Activated naive CD4-positive, alpha-beta T cell treated with anti-CD3 and anti-CD28 coated beads, Interleukin-2, amount 50 U/mL, for 72 hours (primary cell): ENCODE measurements around the gene SPATA2. TPM values are rescaled to one million over a fixed set of nuclear protein-coding genes. Genes with fewer than 3 reads are reported as not detected.

ENCODE experiments used
- ATAC-seq, 2 donors: fragments of 150-1000 bp; cut with Tn5 transposase; 2 replicates each; pipeline ENCODE4 v1.10.0; 2021; ENCODE audit warnings: mild to moderate bottlenecking in 2 of 2, moderate library complexity in 2 of 2
- DNase-seq, 2 donors: peaks; one replicate each; pipeline ENCODE4 v3.0.0; 2021 to 2022; ENCODE audit warnings: low spot score in 2 of 2
- H3K27ac Mint-ChIP-seq, 2 donors: one replicate each; pipeline ENCODE4 v1.8.0; 2022; ENCODE audit warnings: mild to moderate bottlenecking in 2 of 2, mixed read lengths in 2 of 2
- H3K36me3 Mint-ChIP-seq, 2 donors: one replicate each; pipeline ENCODE4 v1.8.0; 2022; ENCODE audit warnings: mixed read lengths in 2 of 2
- H3K9me3 Mint-ChIP-seq, 2 donors: one replicate each; pipeline ENCODE4 v1.8.0; 2022; ENCODE audit warnings: mixed read lengths in 2 of 2
- total RNA-seq, 2 donors: library from RNA; stranded (reverse); gene quantifications; one replicate each; pipeline ENCODE4 v1.2.3, GENCODE V29; 2022

The SPATA2 gene
- total RNA-seq, 2 donors from 2014 or later: 7.2 to 7.9 TPM

- no peaks in the 10 kb centered on the region for H3K9me3 Mint-ChIP-seq
- H3K27ac Mint-ChIP-seq: peak overlapping the region; percentile 57 to 82
- DNase-seq: no peak
- peaks cover 8 to 29% of the 10 kb centered on the region in 2 donors for H3K36me3 Mint-ChIP-seq
- no peak for ATAC-seq
These were observed 23.1 kb upstream of the SPATA2 start for GRCh38 chr20:49938173-49939163.

- Mint-ChIP-seq H3K9me3 (no peaks in the 10 kb centered on the region), H3K27ac (peak overlapping the region; percentile 82 to 93), H3K36me3 (peaks cover 8 to 29% of the 10 kb centered on the region in 2 donors)
- DNase-seq (no peak), ATAC-seq (peak; percentile 3 to 13)
These were observed 21.9 kb upstream of the SPATA2 start for GRCh38 chr20:49937027-49937929.

GRCh38 chr20:49936153-49937026 lies 21.1 kb upstream of the SPATA2 start, which contains the start of gene RNF114:
Gene RNF114 (plus strand): TSS chr20:49936397. CDS start chr20:49936413, 16 bp downstream.
- ATAC-seq (peak; percentile 88 to 96), DNase-seq (peak; percentile 87 to 89)
- peaks cover 8 to 26% of the 10 kb centered on the region in 2 donors for H3K36me3 Mint-ChIP-seq
- no peaks in the 10 kb centered on the region for H3K9me3 Mint-ChIP-seq
- peak within 1 kb of the TSS; percentile 82 to 93 for H3K27ac Mint-ChIP-seq

DNA sequence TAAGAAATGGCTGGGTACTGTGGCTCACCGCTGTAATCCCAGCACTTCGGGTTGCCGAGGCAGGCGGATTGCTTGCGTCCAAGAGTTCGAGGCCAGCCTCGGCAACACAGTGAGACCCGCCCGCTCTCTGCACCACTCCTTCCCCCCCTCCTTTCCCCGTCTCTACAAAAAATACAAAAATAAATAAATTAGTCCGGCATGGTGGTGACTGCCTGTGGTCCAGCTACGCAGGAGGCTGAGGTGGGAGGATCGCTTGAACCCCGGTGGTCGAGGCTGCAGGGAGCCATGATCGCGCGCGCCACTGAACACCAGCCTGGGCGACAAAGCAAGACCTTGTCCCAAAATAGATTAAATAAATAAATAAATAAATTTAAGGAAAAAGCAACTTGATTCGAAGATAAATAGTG lies 20.4 kb upstream of the SPATA2 start:
- Mint-ChIP-seq H3K27ac (peak overlapping the region in 1 of 2 donors; percentile 52), H3K9me3 (no peaks in the 10 kb centered on the region), H3K36me3 (peaks cover 8 to 20% of the 10 kb centered on the region in 2 donors)
- ATAC-seq (peak in 1 of 2 donors; percentile 14), DNase-seq (no peak)

DNA sequence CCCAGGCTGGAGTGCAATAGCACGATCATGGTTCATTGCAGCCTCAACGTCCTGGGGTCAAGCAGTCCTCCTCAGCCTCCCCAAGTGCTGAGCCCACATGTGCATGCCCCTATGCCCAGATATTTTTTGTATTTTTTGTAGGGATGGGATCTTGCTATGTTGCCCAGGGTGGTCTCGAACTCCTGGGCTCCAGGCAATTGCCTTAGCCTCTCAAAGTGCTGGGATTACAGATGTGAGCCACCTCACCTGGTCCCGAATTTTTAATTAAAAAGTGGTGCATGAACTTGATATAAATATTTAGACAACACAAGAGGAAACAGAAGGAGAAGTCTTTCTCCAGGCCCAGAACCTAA lies 13.8 kb upstream of the SPATA2 start:
- ATAC-seq (peak in 1 of 2 donors; percentile 5), DNase-seq (no peak)
- Mint-ChIP-seq H3K9me3 (no peaks in the 10 kb centered on the region), H3K36me3 (no peaks in the 10 kb centered on the region), H3K27ac (no peak overlapping the region)

DNA sequence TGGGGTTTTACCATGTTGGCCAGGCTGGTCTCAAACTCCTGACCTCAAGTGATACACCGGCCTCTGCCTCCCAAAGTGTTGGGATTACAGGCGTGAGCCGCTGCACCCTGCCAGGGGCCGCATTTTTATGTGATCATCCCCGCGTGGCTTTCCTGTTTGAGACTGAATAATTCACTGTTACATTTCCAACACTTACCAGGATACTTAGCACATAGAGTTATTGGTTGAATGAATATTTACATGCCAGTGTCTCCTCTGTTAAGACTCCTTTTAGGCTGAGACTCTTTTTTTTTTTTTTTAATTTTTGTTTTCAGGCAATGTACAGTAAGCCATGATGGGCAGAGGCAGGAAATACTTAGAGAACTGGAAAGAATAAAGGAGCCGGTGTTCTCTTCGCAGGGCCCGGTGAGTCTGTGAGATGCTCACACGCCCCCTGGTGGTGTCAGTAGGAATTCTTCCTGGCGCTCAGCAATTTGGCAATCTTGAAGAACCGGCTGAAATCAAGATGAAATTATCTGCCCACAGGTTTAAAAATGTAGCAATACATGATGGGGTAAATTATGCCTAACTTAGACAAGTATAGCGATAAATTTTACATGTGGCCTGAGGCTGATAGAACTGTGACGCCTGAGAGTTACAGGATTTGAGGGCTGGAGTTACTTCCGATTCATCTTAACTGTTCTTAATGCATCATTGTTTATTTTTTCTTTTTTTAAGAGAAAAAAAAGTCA lies 13.2 kb upstream of the SPATA2 start:
- H3K36me3 Mint-ChIP-seq: no peaks in the 10 kb centered on the region
- DNase-seq (peak; percentile 73 to 84), ATAC-seq (peak; percentile 86 to 89)
- H3K27ac Mint-ChIP-seq: peak overlapping the region in 1 of 2 donors; percentile 36
- no peaks in the 10 kb centered on the region for H3K9me3 Mint-ChIP-seq

DNA sequence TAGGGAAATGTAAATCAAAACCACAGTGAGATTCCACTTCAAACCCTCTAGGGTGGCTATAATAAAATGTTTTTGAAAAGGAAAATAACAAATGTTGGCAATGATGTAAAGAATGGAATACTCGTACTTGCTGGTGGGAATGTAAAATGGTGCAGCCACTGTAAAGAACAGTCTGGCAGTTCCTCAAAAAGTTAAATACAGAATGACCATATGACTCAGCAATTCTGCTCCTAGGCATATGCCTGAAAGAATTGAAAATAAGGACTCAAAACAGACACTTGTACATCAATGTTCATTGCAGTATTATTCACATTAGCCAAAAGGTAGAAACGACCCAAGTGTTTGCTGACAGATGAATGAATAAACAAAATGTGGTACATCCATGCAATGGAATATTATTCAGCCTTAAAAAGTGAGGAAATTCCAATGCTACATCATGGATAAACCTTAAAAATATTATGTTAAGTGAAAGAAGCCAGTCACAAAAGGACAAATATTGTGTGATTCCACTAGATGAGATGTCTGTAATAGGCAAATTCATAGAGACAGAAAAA lies 10.6 kb upstream of the SPATA2 start:
- Mint-ChIP-seq H3K27ac (no peak overlapping the region), H3K9me3 (no peaks in the 10 kb centered on the region), H3K36me3 (no peaks in the 10 kb centered on the region)
- ATAC-seq (no peak), DNase-seq (no peak)

DNA sequence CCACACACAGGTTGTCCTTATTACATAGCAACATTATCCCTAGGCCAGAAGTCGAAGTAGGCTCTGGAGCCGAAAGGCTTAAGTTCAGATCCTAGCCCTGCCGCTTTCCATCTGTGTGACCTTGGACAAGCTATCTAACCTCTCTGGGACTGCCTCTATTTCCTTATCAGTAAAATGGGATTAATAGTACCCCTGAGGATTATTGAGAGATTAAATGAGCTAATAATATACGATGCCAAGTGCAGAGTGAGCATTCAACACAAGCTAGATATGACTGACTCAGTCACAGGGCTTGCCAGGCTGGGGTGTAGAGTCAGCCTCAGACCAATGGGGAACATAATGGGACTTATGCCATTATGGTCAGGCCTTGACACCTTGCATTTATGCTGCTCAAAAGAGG lies 8.9 kb upstream of the SPATA2 start:
- Mint-ChIP-seq H3K27ac (no peak overlapping the region), H3K9me3 (no peaks in the 10 kb centered on the region), H3K36me3 (no peaks in the 10 kb centered on the region)
- ATAC-seq (no peak), DNase-seq (no peak)

- H3K27ac Mint-ChIP-seq: no peak overlapping the region
- no peaks in the 10 kb centered on the region for H3K9me3 Mint-ChIP-seq
- ATAC-seq (no peak), DNase-seq (no peak)
- H3K36me3 Mint-ChIP-seq: no peaks in the 10 kb centered on the region
These were observed 4.1 kb upstream of the SPATA2 start for GRCh38 chr20:49919461-49919860.

DNA sequence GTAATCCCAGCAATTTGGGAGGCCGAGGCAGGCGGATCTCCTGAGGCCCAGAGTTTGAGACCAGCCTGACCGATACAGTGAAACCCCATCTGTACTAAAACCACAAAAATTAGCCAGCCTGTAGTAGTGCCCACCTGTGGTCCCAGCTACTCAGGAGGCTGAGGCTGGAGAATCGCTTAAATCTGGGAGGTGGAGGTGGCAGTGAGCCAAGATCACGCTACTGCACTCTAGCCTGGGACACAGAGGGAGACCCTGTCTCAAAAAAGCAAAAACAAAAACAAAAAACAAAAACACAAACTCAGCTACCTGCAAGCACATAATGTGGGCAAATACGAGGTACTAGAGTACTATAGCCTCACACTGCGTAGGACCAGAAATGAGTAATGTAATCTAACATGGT lies 3.7 kb upstream of the SPATA2 start:
- Mint-ChIP-seq H3K27ac (no peak overlapping the region), H3K36me3 (no peaks in the 10 kb centered on the region), H3K9me3 (no peaks in the 10 kb centered on the region)
- ATAC-seq: no peak
- DNase-seq: no peak

GRCh38 chr20:49918446-49918845 lies 3.1 kb upstream of the SPATA2 start:
- Mint-ChIP-seq H3K9me3 (no peaks in the 10 kb centered on the region), H3K27ac (no peak overlapping the region), H3K36me3 (no peaks in the 10 kb centered on the region)
- no peak for DNase-seq
- ATAC-seq: no peak

GRCh38 chr20:49916146-49917002 lies 1.0 kb upstream of the SPATA2 start:
- no peak for DNase-seq
- no peaks in the 10 kb centered on the region for H3K9me3 Mint-ChIP-seq
- ATAC-seq: peak in 1 of 2 donors; percentile 34
- no peaks in the 10 kb centered on the region for H3K36me3 Mint-ChIP-seq
- H3K27ac Mint-ChIP-seq: peak overlapping the region; percentile 99 to 100

- no peaks in the 10 kb centered on the region for H3K9me3 Mint-ChIP-seq
- H3K36me3 Mint-ChIP-seq: no peaks in the 10 kb centered on the region
- peak in 1 of 2 donors; percentile 46 for ATAC-seq
- H3K27ac Mint-ChIP-seq: peak overlapping the region; percentile 99 to 100
- no peak for DNase-seq
These were observed 280 bp downstream of the SPATA2 start for GRCh38 chr20:49915118-49915379.

DNA sequence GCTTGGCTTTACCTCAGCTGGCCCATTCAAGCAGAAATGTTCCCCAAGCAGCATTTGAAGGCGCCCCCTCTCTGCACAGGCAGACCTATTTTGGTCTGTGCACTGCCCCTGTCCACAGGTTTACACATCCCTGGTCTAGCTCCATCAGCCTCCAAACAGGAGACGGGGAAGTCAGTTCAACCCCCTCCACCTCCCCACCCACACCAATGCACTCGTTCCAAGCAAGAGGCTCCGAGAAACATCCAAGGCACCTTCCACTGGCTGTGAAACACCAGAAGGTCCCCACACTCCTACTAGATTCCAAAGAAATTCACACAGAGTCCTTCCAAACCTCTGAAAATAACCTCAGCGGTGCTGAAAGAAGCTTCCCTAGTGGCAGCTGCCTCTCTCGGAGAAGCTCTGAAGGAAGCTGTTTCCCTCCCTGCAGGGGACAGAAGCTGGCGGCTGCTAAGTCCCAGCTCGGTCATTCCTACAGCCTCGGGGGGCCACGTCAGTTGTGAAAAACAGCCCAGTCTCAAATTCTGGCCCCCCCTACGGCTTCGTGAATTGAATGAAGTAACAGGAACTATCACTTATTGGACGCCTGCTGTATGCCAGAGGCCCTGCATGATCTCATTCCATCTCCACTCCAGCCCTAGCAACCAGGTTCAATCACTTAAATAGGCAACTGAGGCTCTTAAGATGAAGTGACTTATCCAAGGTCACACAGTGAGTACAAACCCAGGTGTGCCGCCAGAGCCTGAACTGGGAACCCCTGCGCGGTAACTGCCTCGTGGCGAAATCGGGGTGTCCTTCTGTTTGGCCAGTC lies 815 bp downstream of the SPATA2 start:
- Mint-ChIP-seq H3K27ac (peak overlapping the region; percentile 91 to 99), H3K36me3 (no peaks in the 10 kb centered on the region), H3K9me3 (no peaks in the 10 kb centered on the region)
- DNase-seq (no peak), ATAC-seq (no peak)
